WTC11 (cell line): ENCODE results near the gene C5AR1. TPM values are rescaled to one million over a fixed set of nuclear protein-coding genes. Genes with fewer than 3 reads are reported as not detected.

ENCODE experiments used
- ATAC-seq: fragments of 200-7000 bp; cut with Tn5 transposase; 2 replicates; pipeline ENCODE4 v1.10.0; 2021; ENCODE audit warnings: mild to moderate bottlenecking, moderate library complexity
- CTCF ChIA-PET: fragments of 300-600 bp; sonication (Branson Sonifier 250); formaldehyde crosslinking; loops from one replicate; lab custom pipeline; 2021; ENCODE audit warnings: antibody characterized with exemption; lab: Charles Lee
- POLR2A ChIA-PET: fragments of 350-600 bp; sonication (Branson Sonifier 250); formaldehyde crosslinking; loops from one replicate; lab custom pipeline; 2021; ENCODE audit warnings: antibody characterized with exemption; lab: Charles Lee
- DNase-seq: peaks from one replicate; pipeline ENCODE4 v3.0.0; 2021; ENCODE audit warnings: low spot score
- H3K27ac Mint-ChIP-seq: 2 replicates; pipeline ENCODE4 v1.8.0; 2021; ENCODE audit warnings: mixed read lengths
- H3K27me3 Mint-ChIP-seq: 2 replicates; pipeline ENCODE4 v1.8.0; 2021; ENCODE audit warnings: low read depth, mild to moderate bottlenecking, moderate library complexity, mixed read lengths
- H3K36me3 Mint-ChIP-seq: 2 replicates; pipeline ENCODE4 v1.8.0; 2021; ENCODE audit warnings: mixed read lengths
- H3K4me1 Mint-ChIP-seq: 2 replicates; pipeline ENCODE4 v1.8.0; 2022; ENCODE audit warnings: mixed read lengths
- H3K4me3 Mint-ChIP-seq: 2 replicates; pipeline ENCODE4 v1.8.0; 2021; ENCODE audit warnings: mild to moderate bottlenecking, moderate library complexity, mixed read lengths
- H3K9me3 Mint-ChIP-seq: 2 replicates; pipeline ENCODE4 v1.8.0; 2021; ENCODE audit warnings: mixed read lengths
- ATF1 ChIP-seq: sonication (generic); formaldehyde crosslinking; IDR thresholded peaks from 2 replicates; pipeline ENCODE4 v1.8.1; 2023; ENCODE audit warnings: mild to moderate bottlenecking, moderate library complexity, missing genetic modification reagents
- ATF6 ChIP-seq: sonication (generic); formaldehyde crosslinking; IDR thresholded peaks from 2 replicates; pipeline ENCODE4 v1.8.1; 2023; ENCODE audit warnings: mild to moderate bottlenecking, missing genetic modification reagents
- E2F4 ChIP-seq: sonication (generic); formaldehyde crosslinking; IDR thresholded peaks from 2 replicates; pipeline ENCODE4 v1.8.1; 2022; ENCODE audit warnings: low read depth, mild to moderate bottlenecking, moderate library complexity, missing genetic modification reagents, borderline replicate concordance
- ESRRA ChIP-seq: sonication (generic); formaldehyde crosslinking; IDR thresholded peaks from 2 replicates; pipeline ENCODE4 v1.8.1; 2022; ENCODE audit warnings: mild to moderate bottlenecking, missing genetic modification reagents, borderline replicate concordance
- GABPB1 ChIP-seq: sonication (generic); formaldehyde crosslinking; IDR thresholded peaks from 2 replicates; pipeline ENCODE4 v1.8.1; 2023; ENCODE audit warnings: mild to moderate bottlenecking, missing genetic modification reagents
- GTF2I ChIP-seq: fragments of 250-450 bp; sonication (Bioruptor Pico); conservative IDR thresholded peaks from 2 replicates; pipeline ENCODE4 v1.4.0; 2021; ENCODE audit warnings: mild to moderate bottlenecking
- IRF2 ChIP-seq: sonication (generic); formaldehyde crosslinking; IDR thresholded peaks from 2 replicates; pipeline ENCODE4 v1.8.0; 2022; ENCODE audit warnings: low read depth, missing genetic modification reagents, borderline replicate concordance
- MYBL2 ChIP-seq: sonication (generic); formaldehyde crosslinking; IDR thresholded peaks from 2 replicates; pipeline ENCODE4 v1.8.1; 2023; ENCODE audit warnings: mild to moderate bottlenecking, moderate library complexity, missing genetic modification reagents
- NFE2L1 ChIP-seq: sonication (generic); formaldehyde crosslinking; IDR thresholded peaks from 2 replicates; pipeline ENCODE4 v1.8.1; 2023; ENCODE audit warnings: missing genetic modification reagents
- RELA ChIP-seq: sonication (generic); formaldehyde crosslinking; IDR thresholded peaks from 2 replicates; pipeline ENCODE4 v1.8.1; 2022; ENCODE audit warnings: missing genetic modification reagents, mild to moderate bottlenecking, borderline replicate concordance
- SMAD3 ChIP-seq: sonication (generic); formaldehyde crosslinking; IDR thresholded peaks from 2 replicates; pipeline ENCODE4 v1.8.0; 2022; ENCODE audit warnings: missing genetic modification reagents, mild to moderate bottlenecking, borderline replicate concordance
- STAT6 ChIP-seq: sonication (generic); formaldehyde crosslinking; conservative IDR thresholded peaks from 2 replicates; pipeline ENCODE4 v1.8.1; 2023; ENCODE audit warnings: mild to moderate bottlenecking, low read depth, missing genetic modification reagents, moderate library complexity
- TP53 ChIP-seq: sonication (generic); formaldehyde crosslinking; IDR thresholded peaks from 2 replicates; pipeline ENCODE4 v1.8.1; 2023; ENCODE audit warnings: mild to moderate bottlenecking, missing genetic modification reagents
- ZNF121 ChIP-seq: sonication (generic); formaldehyde crosslinking; IDR thresholded peaks from 2 replicates; pipeline ENCODE4 v1.8.0; 2023; ENCODE audit warnings: missing genetic modification reagents
- ZNF416 ChIP-seq: fragments of 250-450 bp; sonication (Bioruptor Pico); IDR thresholded peaks from 2 replicates; pipeline ENCODE4 v1.9.0; 2021; ENCODE audit warnings: mild to moderate bottlenecking, inconsistent platforms
- ZNF423 ChIP-seq: fragments of 250-450 bp; sonication (Bioruptor Pico); IDR thresholded peaks from 2 replicates; pipeline ENCODE4 v2.1.2; 2022; ENCODE audit warnings: mild to moderate bottlenecking, moderate library complexity
- ZNF512 ChIP-seq: sonication (generic); formaldehyde crosslinking; IDR thresholded peaks from 2 replicates; pipeline ENCODE4 v1.8.1; 2022; ENCODE audit warnings: missing genetic modification reagents, borderline replicate concordance
- ZNF671 ChIP-seq: fragments of 250-450 bp; sonication (Bioruptor Pico); IDR thresholded peaks from 2 replicates; pipeline ENCODE4 v1.8.0; 2021; ENCODE audit warnings: mild to moderate bottlenecking
- total RNA-seq: library from RNA; stranded (reverse); gene quantifications from 3 replicates; pipeline ENCODE4 v1.2.3, GENCODE V29; 2021
- TF ChIP-seq, protein P1 (sequence below): sonication (generic); formaldehyde crosslinking; IDR thresholded peaks from 2 replicates; pipeline ENCODE4 v1.8.0; 2022; ENCODE audit warnings: mild to moderate bottlenecking, missing genetic modification reagents
- TF ChIP-seq, protein P2 (sequence below): fragments of 250-450 bp; sonication (Bioruptor Pico); IDR thresholded peaks from 2 replicates; pipeline ENCODE4 v2.1.2; 2022; ENCODE audit warnings: mild to moderate bottlenecking, moderate library complexity
- TF ChIP-seq, protein P3 (sequence below): sonication (generic); formaldehyde crosslinking; conservative IDR thresholded peaks from 2 replicates; pipeline ENCODE4 v1.8.1; 2022; ENCODE audit warnings: mild to moderate bottlenecking, missing genetic modification reagents

Gene C5AR1
- total RNA-seq, 1 experiment from 2014 or later = 0.28 TPM

DNA sequence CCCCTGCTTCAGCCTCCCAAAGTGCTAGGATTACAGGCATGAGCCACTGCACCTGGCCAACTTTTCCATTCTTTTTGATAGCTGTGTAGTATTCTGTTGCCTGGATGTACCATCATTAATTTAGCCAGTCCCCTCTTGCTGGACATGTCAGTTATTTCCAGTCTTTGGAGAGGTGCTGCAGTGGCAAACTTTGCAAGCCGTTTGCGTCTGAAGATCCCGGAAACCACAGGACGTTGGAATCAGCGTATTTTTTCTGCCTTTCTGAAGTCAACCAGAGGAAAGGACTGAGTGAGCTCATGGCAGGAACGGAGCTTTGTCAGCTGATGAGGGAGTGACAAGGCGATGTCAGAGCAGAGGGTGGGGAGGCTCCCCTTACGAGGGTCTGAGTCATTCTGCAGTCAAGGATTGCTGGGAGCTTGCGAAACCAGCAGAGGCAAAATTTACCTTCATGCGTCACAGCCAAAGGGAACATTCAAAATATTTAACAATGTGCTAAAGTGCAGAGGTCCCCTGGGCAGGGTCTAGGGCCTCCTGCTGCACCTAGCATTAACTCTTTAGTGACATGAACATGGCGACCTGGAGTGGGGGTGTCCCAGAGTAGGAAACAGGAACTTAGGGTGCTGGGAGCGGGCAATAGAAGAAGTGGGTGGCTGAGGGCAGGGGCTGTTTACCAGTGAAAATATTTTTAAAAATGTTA is 5.6 kb downstream of the C5AR1 start:
- CTCF ChIA-PET = interaction anchor here (2.8 to 3.1 kb wide), 2 partner anchors 33 to 76 kb away, joined by 9 to 22 read pairs; partner anchors contain the start of gene DHX34
- Mint-ChIP-seq H3K4me3 (no peak overlapping the region), H3K4me1 (peaks cover 5% of the 10 kb centered on the region; the same call in 1 of the 2 replicates), H3K36me3 (no peaks in the 10 kb centered on the region), H3K9me3 (peaks cover 8% of the 10 kb centered on the region; the same call in 1 of the 2 replicates), H3K27me3 (peaks cover 11% of the 10 kb centered on the region; the same call in 1 of the 2 replicates), H3K27ac (peak overlapping the region; percentile 15)
- no peak for ATAC-seq
- POLR2A ChIA-PET = no interaction called here
- TF ChIP-seq ZNF121 (CRISPR knock-in tag) = no peak
- TF ChIP-seq ZNF423 = no peak
- TF ChIP-seq ATF1 (CRISPR knock-in tag) = no peak
- TF ChIP-seq STAT6 (CRISPR knock-in tag) = no peak
- no peak for TF ChIP-seq SMAD3 (CRISPR knock-in tag)
- TF ChIP-seq ESRRA (CRISPR knock-in tag) = no peak
- TF ChIP-seq GABPB1 (CRISPR knock-in tag) = peak; percentile 90
- no peak for TF ChIP-seq ZNF512 (CRISPR knock-in tag)
- no peak for DNase-seq

DNA sequence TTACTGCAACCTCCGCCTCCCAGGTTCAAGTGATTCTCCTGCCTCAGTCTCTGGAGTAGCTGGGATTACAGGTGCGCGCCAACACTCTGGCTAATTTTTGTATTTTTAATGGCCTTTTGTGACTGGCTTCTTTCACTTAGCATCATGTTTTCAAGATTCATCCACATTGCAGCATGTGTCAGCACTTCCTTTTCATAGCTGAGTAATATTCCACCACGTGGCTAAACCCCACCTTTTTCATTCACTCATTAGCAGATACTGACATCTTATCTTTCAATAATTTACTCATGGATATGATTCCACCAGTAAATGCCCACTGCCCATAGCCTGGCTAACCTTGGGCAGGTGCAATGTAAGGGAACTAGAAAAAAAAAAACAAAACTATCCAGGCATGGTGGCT is 6.9 kb downstream of the C5AR1 start:
- H3K27ac Mint-ChIP-seq = no peak overlapping the region
- H3K4me1 Mint-ChIP-seq = peaks cover 5% of the 10 kb centered on the region; the same call in 1 of the 2 replicates
- CTCF ChIA-PET = interaction anchor here (2.8 to 3.1 kb wide), 2 partner anchors 32 to 75 kb away, joined by 9 to 22 read pairs; partner anchors contain the start of gene DHX34
- peaks cover 8% of the 10 kb centered on the region for H3K9me3 Mint-ChIP-seq
- POLR2A ChIA-PET = no interaction called here
- no peak for DNase-seq
- no peak overlapping the region for H3K4me3 Mint-ChIP-seq
- ATAC-seq = no peak
- H3K36me3 Mint-ChIP-seq = no peaks in the 10 kb centered on the region
- H3K27me3 Mint-ChIP-seq = peaks cover 6% of the 10 kb centered on the region; the same call in 1 of the 2 replicates
- no peak for TF ChIP-seq IRF2 (CRISPR knock-in tag)
- no peak for TF ChIP-seq ZNF671 (CRISPR knock-in tag)
- TF ChIP-seq ZNF416 (CRISPR knock-in tag) = no peak
- TF ChIP-seq NFE2L1 = no peak
- TF ChIP-seq RELA (CRISPR knock-in tag) = no peak
- TF ChIP-seq E2F4 (CRISPR knock-in tag) = no peak
- TF ChIP-seq, protein P1, sequence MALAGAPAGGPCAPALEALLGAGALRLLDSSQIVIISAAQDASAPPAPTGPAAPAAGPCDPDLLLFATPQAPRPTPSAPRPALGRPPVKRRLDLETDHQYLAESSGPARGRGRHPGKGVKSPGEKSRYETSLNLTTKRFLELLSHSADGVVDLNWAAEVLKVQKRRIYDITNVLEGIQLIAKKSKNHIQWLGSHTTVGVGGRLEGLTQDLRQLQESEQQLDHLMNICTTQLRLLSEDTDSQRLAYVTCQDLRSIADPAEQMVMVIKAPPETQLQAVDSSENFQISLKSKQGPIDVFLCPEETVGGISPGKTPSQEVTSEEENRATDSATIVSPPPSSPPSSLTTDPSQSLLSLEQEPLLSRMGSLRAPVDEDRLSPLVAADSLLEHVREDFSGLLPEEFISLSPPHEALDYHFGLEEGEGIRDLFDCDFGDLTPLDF = no peak
- no peak for TF ChIP-seq ATF6 (CRISPR knock-in tag)
- no peak for TF ChIP-seq MYBL2 (CRISPR knock-in tag)
- no peak for TF ChIP-seq TP53 (CRISPR knock-in tag)
- TF ChIP-seq GTF2I = no peak
- TF ChIP-seq, protein P2, sequence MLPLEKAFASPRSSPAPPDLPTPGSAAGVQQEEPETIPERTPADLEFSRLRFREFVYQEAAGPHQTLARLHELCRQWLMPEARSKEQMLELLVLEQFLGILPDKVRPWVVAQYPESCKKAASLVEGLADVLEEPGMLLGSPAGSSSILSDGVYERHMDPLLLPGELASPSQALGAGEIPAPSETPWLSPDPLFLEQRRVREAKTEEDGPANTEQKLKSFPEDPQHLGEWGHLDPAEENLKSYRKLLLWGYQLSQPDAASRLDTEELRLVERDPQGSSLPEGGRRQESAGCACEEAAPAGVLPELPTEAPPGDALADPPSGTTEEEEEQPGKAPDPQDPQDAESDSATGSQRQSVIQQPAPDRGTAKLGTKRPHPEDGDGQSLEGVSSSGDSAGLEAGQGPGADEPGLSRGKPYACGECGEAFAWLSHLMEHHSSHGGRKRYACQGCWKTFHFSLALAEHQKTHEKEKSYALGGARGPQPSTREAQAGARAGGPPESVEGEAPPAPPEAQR = no peak
- TF ChIP-seq, protein P3, sequence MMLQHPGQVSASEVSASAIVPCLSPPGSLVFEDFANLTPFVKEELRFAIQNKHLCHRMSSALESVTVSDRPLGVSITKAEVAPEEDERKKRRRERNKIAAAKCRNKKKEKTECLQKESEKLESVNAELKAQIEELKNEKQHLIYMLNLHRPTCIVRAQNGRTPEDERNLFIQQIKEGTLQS (CRISPR knock-in tag) = no peak
